PC-9 (cell line): ENCODE data around the gene DMKN. TPM values are rescaled to one million over a fixed set of nuclear protein-coding genes. Genes with fewer than 3 reads are reported as not detected.

Source experiments
- BruUV-seq: library from RNA; stranded (reverse); fragments of 400-500 nt; replicated peaks from 2 replicates; lab custom pipeline; 2021; lab: Mats Ljungman, UMichigan
- CTCF ChIA-PET: fragments of 300-600 bp; sonication (Branson Sonifier 250); formaldehyde crosslinking; loops from one replicate; lab custom pipeline; 2022; ENCODE audit warnings: antibody characterized with exemption; lab: Charles Lee
- POLR2A ChIA-PET: fragments of 300-600 bp; sonication (Branson Sonifier 250); formaldehyde crosslinking; loops from one replicate; lab custom pipeline; 2022; ENCODE audit warnings: antibody characterized with exemption; ENCODE audit not compliant: unreplicated experiment; lab: Charles Lee
- DNase-seq, 2 experiments: peaks; one replicate each; pipeline versions ENCODE4 v3.0.0 to v3.0.0-alpha.2; 2015 to 2022; ENCODE audit warnings: mixed read lengths in 1 of 2
- H2AFZ ChIP-seq: fragments of 200-600 bp; sonication (generic); 2 replicates; pipeline ENCODE4 v1.8.1; 2017; ENCODE audit warnings: antibody characterized with exemption
- H3F3A ChIP-seq: fragments of 200-600 bp; sonication (generic); 2 replicates; pipeline ENCODE4 v1.8.1; 2017; ENCODE audit warnings: antibody characterized with exemption, mild to moderate bottlenecking, low read depth; ENCODE audit not compliant: insufficient read depth
- H3K27ac ChIP-seq: fragments of 200-600 bp; sonication (generic); 2 replicates; pipeline ENCODE4 v1.6.1; 2016; ENCODE audit warnings: mixed run types
- H3K27me3 ChIP-seq: fragments of 200-600 bp; sonication (generic); 2 replicates; pipeline ENCODE4 v1.6.1; 2016; ENCODE audit warnings: low read depth, mixed run types; ENCODE audit not compliant: insufficient read depth
- H3K36me3 ChIP-seq: fragments of 200-600 bp; sonication (generic); 2 replicates; pipeline ENCODE4 v1.6.1; 2016; ENCODE audit warnings: low read depth, mixed run types
- H3K4me1 ChIP-seq: fragments of 200-600 bp; sonication (generic); replicated peaks from 2 replicates; pipeline ENCODE4 v1.6.1; 2016; ENCODE audit warnings: mixed run types; ENCODE audit not compliant: insufficient read depth
- H3K4me2 ChIP-seq: fragments of 200-600 bp; sonication (generic); 2 replicates; pipeline ENCODE4 v1.6.1; 2017; ENCODE audit warnings: mixed run types
- H3K4me3 ChIP-seq: fragments of 200-600 bp; sonication (generic); 2 replicates; pipeline ENCODE4 v1.6.1; 2016; ENCODE audit warnings: mixed run types
- H3K79me2 ChIP-seq: fragments of 200-600 bp; sonication (generic); 2 replicates; pipeline ENCODE4 v1.6.1; 2017; ENCODE audit warnings: low read depth, mixed run types
- H3K9me2 ChIP-seq: fragments of 200-600 bp; sonication (generic); 2 replicates; pipeline ENCODE4 v1.8.1; 2017; ENCODE audit warnings: mild to moderate bottlenecking; ENCODE audit not compliant: insufficient read depth
- H3K9me3 ChIP-seq: fragments of 200-600 bp; sonication (generic); 2 replicates; pipeline ENCODE4 v1.8.1; 2016; ENCODE audit warnings: low read depth; ENCODE audit not compliant: insufficient read depth
- H4K20me1 ChIP-seq: fragments of 200-600 bp; sonication (generic); 2 replicates; pipeline ENCODE4 v1.8.1; 2017; ENCODE audit not compliant: insufficient read depth
- EZH2 ChIP-seq: fragments of 200-600 bp; sonication (generic); IDR thresholded peaks from 2 replicates; pipeline ENCODE4 v1.8.0; 2017; ENCODE audit warnings: antibody characterized with exemption, low read depth
- intact Hi-C: fragments of 100-400 bp; cut with micrococcal nuclease; formaldehyde crosslinking; loops from one replicate; pipeline ENCODE4 v1.10.0; 2022; ENCODE audit not compliant: unreplicated experiment
- total RNA-seq: library from RNA; stranded (reverse); gene quantifications from 2 replicates; pipeline ENCODE4 v1.2.3, GENCODE V29; 2021
- TF ChIP-seq, protein P1 (sequence below): fragments of 200-600 bp; sonication (generic); conservative IDR thresholded peaks from 2 replicates; pipeline ENCODE4 v1.6.1; 2017; ENCODE audit warnings: mixed run types, antibody characterized with exemption, mild to moderate bottlenecking, moderate library complexity

The DMKN gene
- total RNA-seq, 1 experiment from 2014 or later = 135 TPM

- POLR2A ChIA-PET = no interaction called here
- TF ChIP-seq EZH2 = no peak
- TF ChIP-seq, protein P1, sequence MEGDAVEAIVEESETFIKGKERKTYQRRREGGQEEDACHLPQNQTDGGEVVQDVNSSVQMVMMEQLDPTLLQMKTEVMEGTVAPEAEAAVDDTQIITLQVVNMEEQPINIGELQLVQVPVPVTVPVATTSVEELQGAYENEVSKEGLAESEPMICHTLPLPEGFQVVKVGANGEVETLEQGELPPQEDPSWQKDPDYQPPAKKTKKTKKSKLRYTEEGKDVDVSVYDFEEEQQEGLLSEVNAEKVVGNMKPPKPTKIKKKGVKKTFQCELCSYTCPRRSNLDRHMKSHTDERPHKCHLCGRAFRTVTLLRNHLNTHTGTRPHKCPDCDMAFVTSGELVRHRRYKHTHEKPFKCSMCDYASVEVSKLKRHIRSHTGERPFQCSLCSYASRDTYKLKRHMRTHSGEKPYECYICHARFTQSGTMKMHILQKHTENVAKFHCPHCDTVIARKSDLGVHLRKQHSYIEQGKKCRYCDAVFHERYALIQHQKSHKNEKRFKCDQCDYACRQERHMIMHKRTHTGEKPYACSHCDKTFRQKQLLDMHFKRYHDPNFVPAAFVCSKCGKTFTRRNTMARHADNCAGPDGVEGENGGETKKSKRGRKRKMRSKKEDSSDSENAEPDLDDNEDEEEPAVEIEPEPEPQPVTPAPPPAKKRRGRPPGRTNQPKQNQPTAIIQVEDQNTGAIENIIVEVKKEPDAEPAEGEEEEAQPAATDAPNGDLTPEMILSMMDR = no peak
- H3K4me3 ChIP-seq = no peak overlapping the region
- BruUV-seq = no TSS peak
- no peaks in the 10 kb centered on the region; the same call in 1 of the 2 replicates for H3F3A ChIP-seq
- H2AFZ ChIP-seq = no peak overlapping the region
- H3K27ac ChIP-seq = no peak overlapping the region
- CTCF ChIA-PET = interaction anchor here (1.1 kb wide), 1 partner anchor 15 kb away, joined by 3 read pairs; no protein-coding TSS in a partner anchor
- H3K4me1 ChIP-seq = 0 out of 2 replicates have a peak, but pooled peaks cover 8% of the 10 kb centered on the region
- H3K9me3 ChIP-seq = no peaks in the 10 kb centered on the region
- H3K79me2 ChIP-seq = no peaks in the 10 kb centered on the region
- H4K20me1 ChIP-seq = no peaks in the 10 kb centered on the region
- H3K4me2 ChIP-seq = no peak overlapping the region
- DNase-seq = no peak
- peaks cover 9% of the 10 kb centered on the region; the same call in 1 of the 2 replicates for H3K27me3 ChIP-seq
- no peaks in the 10 kb centered on the region for H3K36me3 ChIP-seq
- intact Hi-C loops = no loop called here
- no peaks in the 10 kb centered on the region for H3K9me2 ChIP-seq
Observed at GRCh38 chr19:35524181-35524837, 10.9 kb upstream of the DMKN start.

DNA sequence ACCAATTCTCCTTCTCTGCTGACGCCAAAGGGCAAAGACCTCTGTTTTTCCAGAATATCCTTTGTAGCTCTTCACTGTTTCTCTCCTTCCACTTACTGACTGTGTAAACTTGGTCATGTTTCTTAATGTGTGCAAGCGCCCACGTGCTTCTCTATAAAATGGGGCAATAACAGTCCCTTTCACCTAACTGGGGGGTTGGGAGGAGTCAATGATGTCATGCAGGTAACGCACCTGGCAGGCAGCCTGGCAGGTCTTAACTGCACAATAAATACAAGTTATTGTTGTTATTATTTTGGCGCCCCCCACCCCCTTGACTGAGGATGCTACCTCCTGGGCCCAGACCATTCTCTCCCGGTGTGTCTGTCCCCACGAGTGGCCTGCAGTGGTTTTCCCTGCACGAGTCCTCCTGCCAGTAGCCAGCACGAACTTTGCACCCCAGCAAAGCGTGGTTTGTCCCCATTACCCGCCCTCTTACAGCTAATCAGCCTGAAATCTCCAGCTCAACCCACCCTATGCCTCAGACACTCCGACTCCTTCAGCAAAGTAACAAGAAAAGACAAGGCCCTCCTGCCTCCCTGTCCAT is 9.4 kb upstream of the DMKN start:
- Histone ChIP-seq H3K27me3 (peaks cover 9% of the 10 kb centered on the region; the same call in 1 of the 2 replicates), H2AFZ (no peak overlapping the region), H3K4me1 (0 out of 2 replicates have a peak, but pooled peaks cover under 1% of the 10 kb centered on the region), H3K4me3 (no peak overlapping the region), H3K36me3 (no peaks in the 10 kb centered on the region), H4K20me1 (no peaks in the 10 kb centered on the region), H3K4me2 (no peak overlapping the region), H3K27ac (no peak overlapping the region), H3K9me2 (no peaks in the 10 kb centered on the region), H3F3A (no peaks in the 10 kb centered on the region), H3K9me3 (no peaks in the 10 kb centered on the region), H3K79me2 (no peaks in the 10 kb centered on the region)
- TF ChIP-seq EZH2 = no peak
- TF ChIP-seq, protein P1 = no peak
- intact Hi-C loops = no loop called here
- no TSS peak for BruUV-seq
- POLR2A ChIA-PET = no interaction called here
- no peak for DNase-seq
- CTCF ChIA-PET = no interaction called here

DNA sequence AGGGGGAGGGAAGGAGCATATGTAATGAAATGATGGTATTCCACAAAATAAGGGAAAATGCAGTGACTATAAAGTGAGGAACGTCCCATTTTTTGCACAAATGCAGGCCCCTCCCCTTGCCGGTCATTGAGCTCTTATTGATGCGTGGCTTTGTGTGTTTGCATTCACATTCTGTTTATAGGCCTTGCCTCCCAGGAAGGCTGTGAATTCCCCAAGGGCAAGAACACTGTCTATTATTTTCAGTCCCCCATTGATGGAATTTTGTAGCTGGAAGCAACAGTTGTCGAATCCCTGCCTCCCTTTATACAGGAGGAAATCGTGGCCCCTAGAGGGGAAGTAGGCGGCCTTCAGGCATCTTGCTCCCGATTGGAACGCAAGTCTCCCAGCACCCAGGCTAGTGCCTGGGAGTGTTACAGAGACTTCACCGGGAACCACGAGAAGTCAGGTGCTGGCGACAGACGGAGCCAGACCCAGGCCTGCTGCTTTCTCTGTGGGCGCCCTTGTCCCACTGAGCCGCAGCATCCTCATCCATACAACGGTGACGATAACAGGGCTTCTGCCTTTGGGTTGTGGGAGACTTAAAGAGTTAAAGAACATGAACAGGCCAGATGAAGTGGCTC is 7.8 kb upstream of the DMKN start:
- H3K27me3 ChIP-seq = peaks cover 9% of the 10 kb centered on the region; the same call in 1 of the 2 replicates
- POLR2A ChIA-PET = no interaction called here
- no peak for DNase-seq
- H3K4me1 ChIP-seq = no peaks in the 10 kb centered on the region
- CTCF ChIA-PET = no interaction called here
- H3K36me3 ChIP-seq = no peaks in the 10 kb centered on the region
- TF ChIP-seq, protein P1 = no peak
- TF ChIP-seq EZH2 = no peak
- intact Hi-C loops = no loop called here
- BruUV-seq = no TSS peak
- no peak overlapping the region for H3K4me2 ChIP-seq
- no peaks in the 10 kb centered on the region for H3F3A ChIP-seq
- H2AFZ ChIP-seq = no peak overlapping the region
- H4K20me1 ChIP-seq = no peaks in the 10 kb centered on the region
- H3K4me3 ChIP-seq = no peak overlapping the region
- H3K79me2 ChIP-seq = no peaks in the 10 kb centered on the region
- no peaks in the 10 kb centered on the region for H3K9me2 ChIP-seq
- no peak overlapping the region for H3K27ac ChIP-seq
- H3K9me3 ChIP-seq = no peaks in the 10 kb centered on the region
